GM20000 (cell line): ENCODE measurements around the gene MTHFSD.

Experiments used
- DNase-seq: peaks from one replicate; pipeline ENCODE4 v3.0.0; 2012; ENCODE audit warnings: low spot score
- CTCF ChIP-seq: IDR thresholded peaks from 2 replicates; pipeline ENCODE4 v1.5.1; 2012; ENCODE audit warnings: mild to moderate bottlenecking, control low read depth; ENCODE audit errors: extremely low read depth, missing control alignments

Gene MTHFSD

GRCh38 chr16:86580063-86580790, 25.2 kb upstream of the MTHFSD start:
- DNase-seq: no peak
- TF ChIP-seq CTCF: no peak

- TF ChIP-seq CTCF: no peak
- no peak for DNase-seq
Observed at GRCh38 chr16:86579268-86580062, 24.4 kb upstream of the MTHFSD start.

- DNase-seq: no peak
Observed at GRCh38 chr16:86578611-86579267, 23.7 kb upstream of the MTHFSD start.

GRCh38 chr16:86578061-86578599, 23.1 kb upstream of the MTHFSD start, which contains the start of gene FOXL1:
TSS of gene FOXL1 (plus strand) at chr16:86578549. CDS start at chr16:86578724, 175 bp downstream.
- DNase-seq: no peak
- no peak for TF ChIP-seq CTCF

More at GRCh38 chr16:86578611-86579267, 23.7 kb upstream of the MTHFSD start:
- no peak for TF ChIP-seq CTCF

GRCh38 chr16:86577314-86577971, 22.4 kb upstream of the MTHFSD start:
- no peak for DNase-seq
- no peak for TF ChIP-seq CTCF

GRCh38 chr16:86576591-86577313, 21.7 kb upstream of the MTHFSD start:
- no peak for TF ChIP-seq CTCF
- DNase-seq: no peak
